ENCODE measurements around the gene VILL. TPM values are rescaled to one million over a fixed set of nuclear protein-coding genes. Genes with fewer than 3 reads are reported as not detected.

VILL gene
- total and polyA plus RNA-seq, 10 donors: 14.4 to 23.4 (median 17.3) TPM

- 85 to 95% (median 95%) methylated on average over 8 to 9 of the region's 9 CpGs for WGBS, 5 donors
- Histone ChIP-seq H3K36me3 (peaks cover 0 to 76% (median 37%) of the 10 kb centered on the region in 6 donors), H3K4me3 (no peak overlapping the region), H3K9me3 (no peaks in the 10 kb centered on the region), H3K27ac (peak overlapping the region in 1 of 8 donors; percentile 2), H3K27me3 (replicated peaks in 1 of 7) (no peaks in the 10 kb centered on the region), H3K4me1 (peaks cover 15 to 52% (median 33%) of the 10 kb centered on the region in 6 donors)
- TF ChIP-seq CTCF (IDR thresholded peaks at IDR 0.05 in 8 of 11, conservative IDR thresholded peaks at IDR 0.05 in 3 of 11): no peak
- peak in 1 of 3 donors; percentile 37 for TF ChIP-seq POLR2AphosphoS5 (IDR thresholded peaks at IDR 0.05)
- intact Hi-C loops (cut with DNase I; ENCODE audit: low total_unique reads): no loop called here
- peak; percentile 77 for DNase-seq
These were observed 11.0 kb downstream of the VILL start for GRCh38 chr3:38001456-38002081.

DNA sequence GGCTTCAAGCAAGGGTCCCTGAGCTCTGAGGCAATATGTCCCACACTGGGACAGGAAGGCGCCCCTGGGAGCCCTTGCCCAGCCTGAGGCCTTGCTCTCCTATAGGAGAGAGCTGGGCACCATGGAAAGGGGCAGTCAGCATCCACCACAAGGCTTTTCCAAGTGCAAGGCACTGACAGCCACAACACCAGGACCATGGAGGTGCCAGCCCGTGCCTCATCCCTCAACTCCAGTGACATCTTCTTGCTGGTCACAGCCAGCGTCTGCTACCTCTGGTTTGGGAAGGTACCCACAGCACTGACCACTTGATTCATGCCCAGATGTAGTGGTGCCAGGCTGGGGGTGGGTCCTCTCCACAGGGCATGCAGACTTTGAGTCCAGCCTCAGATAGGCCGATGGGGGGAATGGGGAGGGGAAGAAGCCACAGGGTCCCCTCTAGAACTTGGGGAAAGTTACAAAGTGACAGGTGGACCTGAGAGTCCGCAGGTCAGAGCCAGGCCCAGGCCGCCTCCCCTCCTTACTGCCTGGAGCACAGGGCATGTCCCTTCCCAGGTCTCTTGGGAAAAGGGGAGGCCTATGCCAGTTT, 11.8 kb downstream of the VILL start:
- peak; percentile 68 for DNase-seq
- TF ChIP-seq POLR2AphosphoS5 (IDR thresholded peaks at IDR 0.05): no peak
- no peak for TF ChIP-seq POLR2A (IDR thresholded peaks at IDR 0.05)
- TF ChIP-seq CTCF (IDR thresholded peaks at IDR 0.05 in 8 of 11, conservative IDR thresholded peaks at IDR 0.05 in 3 of 11): no peak
- peaks cover 0 to 80% (median 41%) of the 10 kb centered on the region in 6 donors for H3K36me3 ChIP-seq
- H3K4me1 ChIP-seq: peaks cover 9 to 44% (median 26%) of the 10 kb centered on the region in 6 donors
- no peak overlapping the region for H3K4me3 ChIP-seq
- H3K27me3 ChIP-seq (replicated peaks in 1 of 7): no peaks in the 10 kb centered on the region
- no peak overlapping the region for H3K27ac ChIP-seq
- no peaks in the 10 kb centered on the region for H3K9me3 ChIP-seq
- intact Hi-C loops (cut with DNase I; ENCODE audit: low total_unique reads): no loop called here
- 89 to 98% (median 96%) methylated on average over 3 to 6 of the region's 6 CpGs for WGBS, 5 donors

DNA sequence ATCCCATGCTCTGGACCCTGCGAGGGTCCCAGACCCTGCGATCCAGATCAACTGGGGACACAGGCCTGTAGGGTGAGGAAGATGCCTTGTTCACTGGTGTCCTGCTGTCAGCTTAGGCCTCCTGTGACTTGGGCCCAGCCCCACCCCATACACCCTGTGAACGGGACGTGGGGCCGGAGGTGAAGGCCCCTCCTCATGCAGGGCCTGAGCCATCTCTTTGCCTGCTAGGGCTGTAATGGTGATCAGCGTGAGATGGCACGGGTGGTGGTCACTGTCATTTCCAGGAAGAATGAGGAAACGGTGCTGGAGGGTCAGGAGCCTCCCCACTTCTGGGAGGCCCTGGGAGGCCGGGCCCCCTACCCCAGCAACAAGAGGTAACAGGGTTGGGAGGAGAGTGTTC, 12.4 kb downstream of the VILL start:
- 80 to 88% (median 84%) methylated on average over 6 to 9 of the region's 9 CpGs for WGBS, 5 donors
- Histone ChIP-seq H3K4me3 (no peak overlapping the region), H3K27ac (peak overlapping the region in 2 of 8 donors; percentile 10 to 54), H3K4me1 (peaks cover 6 to 39% (median 21%) of the 10 kb centered on the region in 6 donors), H3K36me3 (peaks cover 0 to 80% (median 44%) of the 10 kb centered on the region in 6 donors), H3K9me3 (no peaks in the 10 kb centered on the region), H3K27me3 (replicated peaks in 1 of 7) (no peaks in the 10 kb centered on the region)
- DNase-seq: peak; percentile 73
- TF ChIP-seq POLR2A (IDR thresholded peaks at IDR 0.05) (no peak), POLR2AphosphoS5 (IDR thresholded peaks at IDR 0.05) (no peak), CTCF (IDR thresholded peaks at IDR 0.05 in 8 of 11, conservative IDR thresholded peaks at IDR 0.05 in 3 of 11) (no peak)
- intact Hi-C loops (cut with DNase I; ENCODE audit: low total_unique reads): no loop called here

- intact Hi-C loops (cut with DNase I; ENCODE audit: low total_unique reads): no loop called here
- Histone ChIP-seq H3K27me3 (replicated peaks in 1 of 7) (no peaks in the 10 kb centered on the region), H3K9me3 (no peaks in the 10 kb centered on the region), H3K36me3 (peaks cover 0 to 85% (median 49%) of the 10 kb centered on the region in 6 donors), H3K27ac (peak overlapping the region in 2 of 8 donors; percentile 10 to 54), H3K4me3 (no peak overlapping the region), H3K4me1 (peaks cover 1 to 34% (median 17%) of the 10 kb centered on the region in 6 donors)
- WGBS, 5 donors: 48 to 68% (median 53%) methylated on average over 6 to 7 of the region's 7 CpGs
- DNase-seq: peak; percentile 90
- peak; percentile 69 to 92 (median 85) for TF ChIP-seq CTCF (IDR thresholded peaks at IDR 0.05 in 8 of 11, conservative IDR thresholded peaks at IDR 0.05 in 3 of 11)
- no peak for TF ChIP-seq POLR2A (IDR thresholded peaks at IDR 0.05)
- TF ChIP-seq POLR2AphosphoS5 (IDR thresholded peaks at IDR 0.05): no peak
These were observed 12.8 kb downstream of the VILL start for GRCh38 chr3:38003371-38003816.
